Stimulated activated CD8-positive, alpha-beta memory T cell treated with anti-CD3 and anti-CD28 coated beads, Interleukin-12 subunit alpha, Interleukin-12 subunit beta, amount 100 ng/mL, for 24 hours (primary cell): ENCODE data around the gene TRMT13.

ENCODE experiments used
- DNase-seq: peaks from one replicate; pipeline ENCODE4 v3.0.0-alpha.2; 2020; ENCODE audit errors: extremely low read depth

TRMT13 gene, protein sequence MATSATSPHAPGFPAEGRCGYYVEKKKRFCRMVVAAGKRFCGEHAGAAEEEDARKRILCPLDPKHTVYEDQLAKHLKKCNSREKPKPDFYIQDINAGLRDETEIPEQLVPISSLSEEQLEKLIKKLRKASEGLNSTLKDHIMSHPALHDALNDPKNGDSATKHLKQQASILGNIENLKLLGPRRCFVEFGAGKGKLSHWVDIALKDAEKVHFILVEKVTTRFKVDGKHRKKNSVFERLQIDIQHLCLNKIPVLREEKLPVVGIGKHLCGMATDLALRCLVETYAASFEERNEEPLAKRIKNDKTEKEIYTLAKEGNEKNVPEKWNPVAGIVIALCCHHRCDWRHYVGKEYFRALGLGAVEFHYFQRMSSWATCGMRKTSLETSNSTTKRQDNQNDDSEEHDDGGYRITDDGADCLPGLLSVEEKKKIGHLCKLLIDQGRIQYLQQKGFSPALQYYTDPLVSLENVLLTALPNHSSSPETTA

GRCh38 chr1:100132566-100133477 lies at the start of gene TRMT13, which contains the start of gene SASS6:
TSS of gene TRMT13 (plus strand) at chr1:100133163. CDS start at chr1:100133169, 6 bp downstream.
TSS of gene SASS6 (minus strand) at chr1:100132930. CDS start at chr1:100132814, 116 bp downstream.
- DNase-seq: peak; percentile 87

DNA sequence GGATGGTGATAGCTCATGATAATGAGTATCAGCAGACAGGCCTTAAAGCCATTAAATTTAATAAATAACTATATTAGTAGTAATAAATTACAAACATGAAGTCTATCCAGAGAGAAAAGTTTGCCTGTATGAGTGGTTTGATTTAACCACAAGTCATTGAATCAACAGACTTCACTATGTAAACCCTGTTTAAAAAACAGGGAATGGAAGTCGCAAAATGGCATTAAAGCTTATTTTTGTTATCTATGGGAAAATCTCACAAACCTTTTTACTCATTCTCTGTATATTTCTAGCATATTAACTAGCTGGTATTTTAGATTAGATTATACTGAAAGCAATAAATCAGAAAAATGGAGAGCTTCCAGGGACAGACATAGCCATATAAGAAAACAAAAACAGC lies 45.6 kb upstream of the TRMT13 start:
- no peak for DNase-seq

GRCh38 chr1:100089082-100089481 lies 43.9 kb upstream of the TRMT13 start:
- no peak for DNase-seq

DNA sequence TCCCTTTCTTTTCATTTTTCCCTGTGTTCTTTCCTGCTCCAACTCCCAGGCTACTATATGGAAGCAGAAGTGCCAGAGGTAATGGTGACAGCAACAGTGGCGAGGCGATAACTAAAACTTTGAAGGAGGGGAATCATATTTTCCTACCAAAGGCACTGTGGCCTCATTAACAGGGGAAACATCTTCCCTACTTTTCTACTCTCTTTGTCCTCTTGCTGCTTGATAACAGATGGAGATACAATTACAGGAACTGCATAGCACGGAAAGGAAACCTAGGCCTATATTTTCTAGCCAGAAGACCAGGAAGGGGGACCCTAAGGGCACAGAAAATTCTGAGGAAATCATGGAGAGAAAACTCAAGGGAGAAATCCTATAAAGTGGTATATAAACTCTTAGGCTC lies 42.5 kb upstream of the TRMT13 start:
- no peak for DNase-seq

DNA sequence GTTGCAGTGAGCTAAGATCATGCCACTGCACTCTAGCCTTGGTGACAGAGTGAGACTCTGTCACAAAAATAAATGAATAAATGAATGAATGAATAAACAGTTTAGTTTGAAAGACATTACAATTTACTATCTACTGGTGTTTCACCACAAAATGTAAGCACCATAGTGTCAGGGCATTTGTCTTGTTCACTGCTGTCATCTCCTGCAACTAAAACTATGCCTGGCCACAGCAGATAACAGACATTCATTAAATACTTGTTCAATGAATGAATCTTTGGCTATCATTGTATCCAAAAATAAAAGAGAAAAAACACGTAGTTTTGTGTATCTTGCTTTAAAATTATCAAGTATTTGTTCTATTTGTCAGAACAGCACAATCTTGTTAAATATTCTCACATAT lies 32.8 kb upstream of the TRMT13 start:
- no peak for DNase-seq

DNA sequence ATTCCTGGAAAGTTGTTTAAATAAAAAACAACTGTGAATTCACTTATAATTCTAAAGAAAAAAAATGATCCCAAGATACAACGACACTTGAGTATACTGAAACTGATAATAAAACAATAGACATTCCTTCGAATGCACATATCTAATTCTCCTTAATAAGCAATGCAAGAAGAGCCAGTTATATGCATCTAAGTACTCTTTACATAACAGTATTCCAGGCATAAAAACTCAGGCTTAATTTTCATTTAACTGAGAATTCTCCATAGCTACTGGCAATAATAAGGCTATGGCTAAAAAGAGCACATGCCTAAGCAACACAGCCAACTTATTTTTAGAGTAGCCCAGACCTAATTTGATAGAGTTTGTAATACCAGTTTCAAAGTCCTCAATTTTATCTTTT lies 31.4 kb upstream of the TRMT13 start:
- DNase-seq: no peak

- no peak for DNase-seq
Observed at GRCh38 chr1:100107696-100108095, 25.3 kb upstream of the TRMT13 start.

DNA sequence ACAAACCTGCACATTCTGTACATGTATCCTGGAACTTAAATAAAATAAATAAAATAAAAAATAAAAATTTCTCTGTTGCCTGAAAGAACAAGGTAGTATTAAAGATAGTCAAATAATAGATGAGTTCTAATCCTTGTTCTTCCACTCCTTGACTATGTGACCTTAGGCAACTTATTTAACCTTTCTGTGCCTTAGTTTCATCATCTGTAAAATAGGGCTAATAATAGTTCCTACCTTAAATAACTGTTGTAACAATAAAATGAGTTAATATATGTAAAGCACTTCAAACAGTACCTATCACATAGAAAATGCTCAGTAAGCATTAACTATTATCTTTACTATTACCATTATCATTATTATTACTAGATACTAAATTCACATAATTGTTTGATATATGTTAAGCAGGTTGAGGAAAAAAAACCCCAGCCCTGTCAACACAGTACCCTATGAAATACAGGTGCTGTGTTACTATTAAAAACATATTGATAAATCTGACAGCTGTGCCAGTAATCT lies 23.4 kb upstream of the TRMT13 start:
- no peak for DNase-seq

DNA sequence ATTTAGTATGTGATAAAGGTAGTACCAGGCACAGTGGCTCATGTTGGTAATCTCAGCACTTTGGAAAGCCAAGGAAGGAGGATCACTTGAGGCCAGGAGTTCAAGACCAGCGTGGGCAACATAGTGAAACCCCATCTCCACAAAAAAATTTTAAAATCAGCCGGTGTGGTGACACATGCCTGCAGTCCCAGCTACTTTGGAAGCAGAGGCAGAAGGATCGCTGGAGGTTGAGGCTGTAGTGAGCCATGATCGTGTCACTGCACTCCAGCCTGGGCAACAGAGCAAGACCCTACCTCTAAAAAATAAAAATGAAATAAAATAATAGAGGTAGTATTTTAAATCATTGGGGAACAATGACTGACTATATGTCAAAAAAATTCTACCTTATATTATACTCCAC lies 17.4 kb upstream of the TRMT13 start:
- DNase-seq: no peak

DNA sequence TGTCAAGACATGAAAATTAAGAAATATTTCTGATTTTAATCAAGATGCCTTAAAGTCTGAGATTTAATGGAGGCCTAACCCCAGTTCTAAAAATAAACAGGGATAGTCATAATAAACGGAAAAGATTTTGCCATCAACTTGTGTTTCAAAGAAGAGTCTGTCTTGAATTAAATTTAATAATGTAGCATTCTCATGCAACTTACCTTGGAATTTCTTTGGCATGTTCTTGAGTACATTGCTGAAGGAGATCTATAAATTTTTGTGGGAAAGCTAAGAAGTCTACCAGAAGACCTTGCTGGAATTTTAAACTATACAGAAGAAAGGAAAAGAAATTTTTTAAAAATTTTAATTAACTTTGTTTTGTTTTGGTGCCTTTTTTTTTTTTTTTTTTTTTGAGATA lies 10.8 kb upstream of the TRMT13 start:
- DNase-seq: no peak

DNA sequence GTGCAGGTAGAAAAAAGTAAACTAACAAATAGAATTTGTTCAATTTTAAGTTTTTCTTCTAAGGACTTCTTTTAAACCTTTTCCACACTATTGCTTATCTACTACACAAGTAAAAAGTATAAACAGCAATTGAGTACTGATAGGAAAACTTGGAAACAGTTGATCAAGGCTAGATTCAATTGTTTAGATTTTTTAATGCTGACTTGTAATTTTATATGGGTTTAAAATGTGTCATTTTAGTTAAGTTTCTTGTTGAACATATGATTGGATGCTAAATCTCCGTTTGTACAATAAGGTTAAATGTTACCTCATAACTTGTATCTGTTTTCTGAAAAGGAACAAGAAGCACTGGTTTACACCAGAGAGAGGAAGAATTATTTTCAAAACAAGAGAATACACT lies 5.7 kb upstream of the TRMT13 start:
- no peak for DNase-seq

- DNase-seq: no peak
Observed at GRCh38 chr1:100130552-100131077, 2.3 kb upstream of the TRMT13 start.

DNA sequence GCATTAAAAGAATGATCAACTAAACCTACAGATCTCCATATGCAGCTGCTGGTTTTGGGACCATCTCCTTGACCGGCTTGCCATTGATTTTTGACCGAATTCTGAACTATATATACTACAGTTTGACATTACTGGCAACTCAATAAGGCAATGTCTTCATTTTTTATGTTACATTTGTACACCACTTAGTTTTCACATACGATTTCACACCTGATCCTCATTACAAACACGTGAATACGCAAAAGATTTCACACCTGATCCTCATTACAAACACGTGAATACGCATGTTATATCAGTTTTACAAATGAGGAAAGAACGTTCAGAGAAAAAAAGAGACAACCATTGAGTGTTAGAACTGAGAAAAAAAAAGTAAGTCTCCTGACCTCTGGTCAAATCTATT lies 1.3 kb upstream of the TRMT13 start:
- no peak for DNase-seq

DNA sequence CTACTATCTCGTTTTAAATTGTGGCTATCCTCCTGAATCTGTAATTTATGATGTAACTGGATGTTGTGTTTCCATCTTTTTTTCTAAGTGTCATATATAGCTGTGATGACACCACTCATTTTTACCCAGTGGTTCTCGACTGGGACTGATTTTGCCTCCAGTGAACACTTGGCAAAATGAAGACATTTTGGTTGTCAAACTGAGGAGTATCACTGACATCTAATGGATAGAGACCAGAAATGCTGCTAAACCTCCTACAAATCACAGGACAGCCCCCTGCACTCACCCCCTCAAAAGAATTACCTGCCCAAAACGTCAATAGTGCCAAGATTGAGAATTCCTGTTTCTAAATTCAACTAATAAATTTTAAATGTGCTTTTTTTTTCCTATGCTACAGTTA lies 1.9 kb downstream of the TRMT13 start:
- DNase-seq: no peak

DNA sequence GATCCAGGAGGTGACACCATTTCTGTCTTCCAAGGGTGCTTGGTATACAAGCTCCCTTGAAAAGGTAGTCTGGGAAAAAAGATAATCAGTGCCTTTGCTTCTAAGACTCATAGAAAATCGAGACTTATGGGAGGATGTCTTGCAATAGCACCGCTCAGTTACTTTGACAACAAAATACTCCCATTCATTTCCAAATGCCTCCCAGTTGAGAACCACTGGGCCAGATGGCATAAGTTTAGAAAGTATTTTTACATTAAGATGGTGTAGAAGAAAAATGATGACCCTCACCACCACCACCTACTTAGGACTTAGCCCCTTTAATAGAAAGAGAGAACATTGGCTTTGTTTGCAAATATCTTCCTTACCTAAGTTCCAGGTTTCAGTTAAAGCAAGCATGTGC lies 4.6 kb downstream of the TRMT13 start:
- no peak for DNase-seq

DNA sequence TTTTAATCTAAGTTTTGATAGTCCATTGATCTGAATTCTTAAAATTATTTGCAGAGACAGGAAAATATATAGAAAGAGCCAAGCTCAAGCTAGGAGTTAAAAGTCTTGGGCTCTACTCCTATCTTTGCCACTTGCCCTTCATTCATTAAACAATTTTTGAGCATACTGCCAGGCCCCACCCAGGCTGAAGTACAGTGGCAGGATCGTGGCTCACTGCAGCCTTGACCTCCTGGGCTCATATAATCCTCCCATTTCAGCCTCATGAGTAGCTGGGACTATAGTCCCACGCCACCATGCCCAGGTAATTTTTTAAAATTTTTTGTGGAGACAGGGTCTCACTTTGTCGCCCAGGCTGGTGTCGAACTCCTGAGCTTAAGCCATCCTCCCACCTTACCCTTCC lies 8.2 kb downstream of the TRMT13 start:
- no peak for DNase-seq

DNA sequence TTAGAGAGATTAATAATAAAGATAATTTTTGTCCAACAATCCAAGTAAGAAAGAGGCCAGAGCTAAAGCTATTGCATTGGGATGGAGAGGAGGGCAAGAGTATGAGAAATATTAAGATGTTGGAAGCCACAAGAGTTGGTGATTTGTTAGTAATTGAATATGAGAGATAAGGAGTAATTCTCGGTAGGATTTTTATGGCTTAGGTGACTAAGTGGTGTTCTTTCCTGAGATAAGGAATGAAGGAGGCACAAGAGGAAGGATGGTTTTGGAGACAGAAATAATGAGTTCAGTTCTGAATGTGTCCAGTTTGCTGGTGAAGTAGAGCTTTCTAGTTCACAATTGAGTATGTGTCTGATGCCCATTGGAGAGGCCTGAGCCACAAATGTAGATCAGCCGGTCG lies 9.4 kb downstream of the TRMT13 start:
- no peak for DNase-seq

GRCh38 chr1:100145116-100145515 lies 12.2 kb downstream of the TRMT13 start:
- DNase-seq: no peak

GRCh38 chr1:100146958-100147357 lies 14.0 kb downstream of the TRMT13 start:
- no peak for DNase-seq

GRCh38 chr1:100147875-100148274 lies 14.9 kb downstream of the TRMT13 start:
- no peak for DNase-seq

DNA sequence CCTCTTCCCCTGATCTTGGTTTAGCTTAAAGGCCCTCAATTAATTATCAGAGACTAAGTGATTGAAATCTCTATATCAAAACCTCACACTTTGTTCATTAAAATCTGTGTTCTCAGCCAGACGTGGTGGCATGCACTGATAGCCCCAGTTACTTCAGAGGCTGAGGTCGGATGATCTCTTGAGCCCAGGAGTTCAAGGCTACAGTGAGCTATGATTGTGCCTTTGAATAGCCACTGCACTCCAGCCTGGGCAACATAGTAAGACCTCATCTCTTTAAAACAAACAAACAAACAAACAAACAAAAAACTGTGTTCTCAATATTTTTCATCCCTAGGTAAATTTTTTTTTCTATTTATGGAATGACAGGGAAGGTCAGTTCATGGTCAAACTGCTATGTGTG lies 18.7 kb downstream of the TRMT13 start:
- no peak for DNase-seq

DNA sequence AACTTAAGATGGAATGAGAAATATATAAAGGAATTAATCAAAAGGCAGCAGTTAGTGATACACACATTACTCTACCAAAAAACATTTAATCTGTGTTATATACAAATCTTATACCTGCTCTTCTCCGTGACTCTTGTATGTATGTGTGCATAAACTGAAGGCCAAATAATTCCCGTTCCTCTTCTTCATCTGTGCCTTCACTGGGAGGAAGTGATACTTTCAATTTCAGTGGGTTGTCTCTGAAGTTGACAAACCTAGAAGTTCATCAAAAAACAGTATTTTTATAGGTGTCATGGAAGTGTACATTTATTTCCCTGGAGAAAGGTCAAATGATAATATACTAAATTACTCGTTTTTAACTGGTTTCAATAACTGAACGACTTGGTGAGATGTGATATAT lies 19.3 kb downstream of the TRMT13 start:
- no peak for DNase-seq
